IMR-90 (cell line): ENCODE data around the gene LRP5. TPM values are rescaled to one million over a fixed set of nuclear protein-coding genes. Genes with fewer than 3 reads are reported as not detected.
A peak's percentile ranks its signal among the peaks of the same experiment; 100 is the strongest.

Experiments used
- ATAC-seq: fragments of 200-7000 bp; cut with Tn5 transposase; 2 replicates; pipeline ENCODE4 v1.9.1; 2020; ENCODE audit warnings: low read depth, mild to moderate bottlenecking, moderate library complexity
- BruUV-seq: library from RNA; stranded (reverse); fragments of 400-500 nt; replicated peaks from 2 replicates; lab custom pipeline; 2021; lab: Mats Ljungman, UMichigan
- CTCF ChIA-PET: fragments of 300-600 bp; formaldehyde crosslinking; extraction: SDS; loops from one replicate; lab custom pipeline; 2021; ENCODE audit warnings: antibody characterized with exemption; lab: Yijun Ruan, JAX
- POLR2A ChIA-PET: fragments of 300-600 bp; sonication (Branson Sonifier 250); formaldehyde crosslinking; loops from one replicate; lab custom pipeline; 2022; ENCODE audit warnings: antibody characterized with exemption; ENCODE audit not compliant: unreplicated experiment; lab: Charles Lee
- DNase-seq: peaks from one replicate; pipeline ENCODE4 v3.0.0; 2013
- H2AFZ ChIP-seq: replicated peaks from 2 replicates; pipeline ENCODE3; 2013; ENCODE audit warnings: low read length, mild to moderate bottlenecking; ENCODE audit not compliant: poor library complexity
- H2AK5ac ChIP-seq: 2 replicates; pipeline ENCODE4 v1.6.1; 2013; ENCODE audit warnings: low read depth, low read length, inconsistent platforms
- H2AK9ac ChIP-seq: replicated peaks from 2 replicates; pipeline ENCODE3; 2013; ENCODE audit warnings: mild to moderate bottlenecking, low read depth, low read length, moderate library complexity; ENCODE audit not compliant: poor library complexity
- H2BK120ac ChIP-seq: 2 replicates; pipeline ENCODE4 v1.6.1; 2013; ENCODE audit warnings: low read depth, low read length, inconsistent platforms
- H2BK15ac ChIP-seq: 3 replicates; pipeline ENCODE4 v1.6.1; 2013; ENCODE audit warnings: low read depth, low read length, inconsistent platforms
- H2BK20ac ChIP-seq: 2 replicates; pipeline ENCODE4 v1.6.1; 2013; ENCODE audit warnings: low read depth, mild to moderate bottlenecking, inconsistent platforms, low read length, moderate library complexity
- H2BK5ac ChIP-seq: 2 replicates; pipeline ENCODE4 v1.6.1; 2013; ENCODE audit warnings: mild to moderate bottlenecking, low read depth, low read length, inconsistent platforms; ENCODE audit not compliant: poor library complexity, severe bottlenecking
- H3K14ac ChIP-seq: replicated peaks from 2 replicates; pipeline ENCODE4 v1.6.1; 2013; ENCODE audit warnings: low read depth, low read length, inconsistent platforms
- H3K18ac ChIP-seq: 2 replicates; pipeline ENCODE4 v1.6.1; 2013; ENCODE audit warnings: low read depth, low read length, control low read depth
- H3K23ac ChIP-seq: 2 replicates; pipeline ENCODE4 v1.6.1; 2013; ENCODE audit warnings: low read depth, low read length, inconsistent platforms
- H3K27ac ChIP-seq: 2 replicates; pipeline ENCODE4 v1.5.1; 2013; ENCODE audit warnings: mild to moderate bottlenecking, control low read depth, low read length; ENCODE audit not compliant: insufficient read depth
- H3K27me3 ChIP-seq: 2 replicates; pipeline ENCODE4 v1.6.1; 2013; ENCODE audit warnings: low read length; ENCODE audit not compliant: control insufficient read depth, insufficient read depth
- H3K36me3 ChIP-seq: 2 replicates; pipeline ENCODE4 v1.6.1; 2013; ENCODE audit warnings: low read length, mixed read lengths; ENCODE audit not compliant: control insufficient read depth, insufficient read depth
- H3K4ac ChIP-seq: 2 replicates; pipeline ENCODE4 v1.6.1; 2013; ENCODE audit warnings: low read depth, low read length, inconsistent platforms
- H3K4me1 ChIP-seq: 2 replicates; pipeline ENCODE4 v1.6.1; 2013; ENCODE audit warnings: low read length, mixed read lengths; ENCODE audit not compliant: control insufficient read depth, insufficient read depth
- H3K4me2 ChIP-seq: 2 replicates; pipeline ENCODE4 v1.6.1; 2013; ENCODE audit warnings: low read depth, mild to moderate bottlenecking, control low read depth, low read length, moderate library complexity
- H3K4me3 ChIP-seq: 2 replicates; pipeline ENCODE4 v1.5.1; 2013; ENCODE audit warnings: low read depth, mild to moderate bottlenecking, control low read depth, low read length, moderate library complexity; ENCODE audit not compliant: insufficient read depth
- H3K56ac ChIP-seq: 2 replicates; pipeline ENCODE4 v1.6.1; 2013; ENCODE audit warnings: low read length, inconsistent platforms; ENCODE audit not compliant: insufficient read depth; ENCODE audit errors: extremely low read depth
- H3K79me1 ChIP-seq, 2 experiments: 2 replicates each; pipeline ENCODE4 v1.6.1; 2013; ENCODE audit warnings: low read length in 2 of 2, inconsistent platforms in 1 of 2, low read depth in 1 of 2
- H3K9ac ChIP-seq: 2 replicates; pipeline ENCODE4 v1.6.1; 2013; ENCODE audit warnings: low read depth, low read length, control low read depth
- H3K9me1 ChIP-seq: 2 replicates; pipeline ENCODE4 v1.6.1; 2013; ENCODE audit warnings: low read length, inconsistent platforms; ENCODE audit not compliant: insufficient read depth
- H3K9me3 ChIP-seq: 2 replicates; pipeline ENCODE4 v1.6.1; 2013; ENCODE audit warnings: low read length; ENCODE audit not compliant: control insufficient read depth, insufficient read depth
- H4K20me1 ChIP-seq: 2 replicates; pipeline ENCODE4 v1.6.1; 2013; ENCODE audit warnings: low read length, inconsistent platforms; ENCODE audit not compliant: insufficient read depth
- H4K5ac ChIP-seq: 2 replicates; pipeline ENCODE4 v1.6.1; 2013; ENCODE audit warnings: mild to moderate bottlenecking, low read depth, low read length, control low read depth
- H4K8ac ChIP-seq, 2 experiments: 2 replicates each; pipeline ENCODE4 v1.6.1; 2013; ENCODE audit warnings: low read depth in 2 of 2, low read length in 2 of 2, control low read depth in 1 of 2, inconsistent platforms in 1 of 2
- H4K91ac ChIP-seq: 2 replicates; pipeline ENCODE4 v1.6.1; 2013; ENCODE audit warnings: low read depth, low read length, inconsistent platforms; ENCODE audit not compliant: insufficient read depth
- BHLHE40 ChIP-seq: fragments of 150-350 bp; IDR thresholded peaks from 2 replicates; pipeline ENCODE4 v1.6.1; 2016; ENCODE audit warnings: mild to moderate bottlenecking, low read depth, low read length
- MAZ ChIP-seq: IDR thresholded peaks from 2 replicates; pipeline ENCODE4 v1.6.1; 2012; ENCODE audit warnings: low read depth, mild to moderate bottlenecking, low read length, improper control_type of control experiment, moderate library complexity, borderline replicate concordance
- MXI1 ChIP-seq: IDR thresholded peaks from 2 replicates; pipeline ENCODE4 v1.6.1; 2012; ENCODE audit warnings: low read depth, mild to moderate bottlenecking, low read length, moderate library complexity, borderline replicate concordance
- WGBS, 2 experiments: methylation state at CpG; one replicate each; pipeline versions ENCODE4 v1.1.5 to v1.1.7; 2013; ENCODE audit warnings: missing lambda C conversion rate in 2 of 2; ENCODE audit not compliant: insufficient read length in 1 of 2; ENCODE audit errors: extremely low coverage in 2 of 2; 5-methylcytosine and 5-hydroxymethylcytosine counted together
- dilution Hi-C: fragments of 300-500 bp; cut with HindIII; formaldehyde crosslinking; loops from one replicate; pipeline ENCODE4 v1.14.3; 2018; ENCODE audit warnings: low sequenced_read_pairs; ENCODE audit not compliant: unreplicated experiment
- in situ Hi-C: fragments of 300-500 bp; cut with MboI; formaldehyde crosslinking; loops from 3 replicates; pipeline ENCODE4 v1.14.3; 2019; ENCODE audit warnings: low sequenced_read_pairs, inconsistent platforms, mixed read lengths
- intact Hi-C: fragments of 100-400 bp; cut with micrococcal nuclease; formaldehyde crosslinking; loops from 2 replicates; pipeline ENCODE4 v1.10.0; 2022
- polyA plus RNA-seq, 3 experiments: library from polyadenylated mRNA; depleted of rRNA; stranded (reverse); fragments of >200 nt; gene quantifications; 2 replicates each; pipeline ENCODE4 v1.2.3, GENCODE V29; 2012; ENCODE audit warnings: low replicate concordance in 1 of 3
- total RNA-seq: library from RNA; depleted of rRNA; stranded (reverse); fragments of >200 nt; gene quantifications from 2 replicates; pipeline ENCODE4 v1.2.3, GENCODE V29; 2012

The LRP5 gene
- total and polyA plus RNA-seq, 2 of the 4 experiments (the other 2 are of a cell fraction): 10.4 to 15.0 TPM

GRCh38 chr11:68329978-68330699, 17.7 kb downstream of the LRP5 start:
- peaks cover 58% of the 10 kb centered on the region for H4K20me1 ChIP-seq
- no TSS peak for BruUV-seq
- no peak overlapping the region for H3K27ac ChIP-seq
- no peak overlapping the region for H3K4me3 ChIP-seq
- H3K4me1 ChIP-seq: peaks cover 16% of the 10 kb centered on the region
- ATAC-seq (peak; percentile 78), DNase-seq (peak; percentile 53)
- no peak overlapping the region for H4K5ac ChIP-seq
- peaks cover 40 to 50% of the 10 kb centered on the region in 2 experiments for H3K79me1 ChIP-seq
- H2BK5ac ChIP-seq: no peak overlapping the region
- intact Hi-C loops (no loop called here), in situ Hi-C loops (no loop called here), dilution Hi-C loops (no loop called here)
- H3K36me3 ChIP-seq: no peaks in the 10 kb centered on the region
- H3K4ac ChIP-seq: no peak overlapping the region
- no peak overlapping the region for H3K14ac ChIP-seq
- 67% methylated on average over 1 of the region's 13 CpGs; no CpG with 5 or more reads in 1 of the 2 experiments for WGBS, 2 experiments
- no peak overlapping the region for H2BK120ac ChIP-seq
- no peak overlapping the region for H3K23ac ChIP-seq
- H3K9ac ChIP-seq: no peak overlapping the region
- H2BK20ac ChIP-seq: no peak overlapping the region
- H2AFZ ChIP-seq: no peak overlapping the region
- ChIA-PET CTCF (no interaction called here), POLR2A (no interaction called here)
- H3K27me3 ChIP-seq: no peaks in the 10 kb centered on the region
- no peak overlapping the region for H2AK9ac ChIP-seq
- TF ChIP-seq MAZ: no peak
- TF ChIP-seq MXI1: peak; percentile 18; the same call in 1 of the 2 replicates
- peak; percentile 69; the same call in 1 of the 2 replicates for TF ChIP-seq BHLHE40
- peak overlapping the region in 1 of 2 experiments; percentile 4; a peak in 1 of 4 replicates for H4K8ac ChIP-seq
- H3K9me3 ChIP-seq: no peaks in the 10 kb centered on the region
- H4K91ac ChIP-seq: 0 out of 2 replicates have a peak overlapping the region, but pooled peaks have one; percentile 2
- H2AK5ac ChIP-seq: peak overlapping the region; percentile 13; the same call in 1 of the 2 replicates
- H3K56ac ChIP-seq: no peak overlapping the region
- H3K9me1 ChIP-seq: peaks cover 17% of the 10 kb centered on the region; the same call in 1 of the 2 replicates
- H3K4me2 ChIP-seq: no peak overlapping the region
- no peak overlapping the region for H2BK15ac ChIP-seq
- H3K18ac ChIP-seq: no peak overlapping the region
